ENCODE results near the gene SYT9.

Gene SYT9

DNA sequence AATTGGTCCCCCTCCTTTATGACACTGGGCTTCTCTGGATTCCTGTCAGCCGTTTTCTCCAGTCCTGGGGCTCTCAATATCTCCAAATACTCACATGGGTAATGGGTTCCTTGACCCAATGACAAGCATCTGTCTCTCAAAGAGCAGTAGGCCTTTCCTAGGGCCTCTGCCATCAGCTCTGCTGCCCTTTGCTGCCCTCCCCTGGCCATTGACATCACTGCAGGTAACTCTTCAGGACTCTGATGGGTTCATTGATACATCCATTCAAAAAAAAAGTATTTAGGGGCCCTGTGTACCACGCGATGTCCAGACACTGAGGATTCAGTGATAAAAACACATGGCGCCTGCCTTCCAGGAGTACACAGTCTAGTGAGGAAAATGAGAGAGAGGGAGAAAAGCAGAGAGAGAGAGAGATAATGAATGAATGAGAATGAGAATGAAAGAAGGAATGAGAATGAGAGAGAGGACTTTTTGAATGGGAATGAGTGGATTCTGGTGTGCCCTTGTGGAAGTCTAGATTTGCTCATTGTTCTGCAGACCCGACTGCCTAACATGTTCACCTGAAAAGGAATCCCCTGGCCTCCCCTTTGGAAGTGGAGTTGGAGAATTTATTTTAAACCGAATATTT is 191.0 kb downstream of the SYT9 start:
- H3K18ac ChIP-seq (ENCODE audit: low read length) = no peak overlapping the region
- H3K79me1 ChIP-seq (ENCODE audit: low read length) = no peaks in the 10 kb centered on the region
- H3K56ac ChIP-seq (ENCODE audit: low read length) = no peak overlapping the region
- H3K4me1 ChIP-seq (ENCODE audit: control insufficient read depth, low read depth, low read length) = peaks cover 2% of the 10 kb centered on the region
- no peaks in the 10 kb centered on the region for H3K27me3 ChIP-seq (ENCODE audit: insufficient read depth, low read length, poor library complexity)
- H4K5ac ChIP-seq (ENCODE audit: low read length) = no peak overlapping the region
- H2BK5ac ChIP-seq (ENCODE audit: low read length) = no peak overlapping the region
- H2AK5ac ChIP-seq (ENCODE audit: low read length) = no peak overlapping the region
- H3K79me2 ChIP-seq (ENCODE audit: control insufficient read depth, insufficient read depth, low read length) = no peaks in the 10 kb centered on the region
- H4K8ac ChIP-seq (ENCODE audit: low read depth, low read length) = no peak overlapping the region
- no peaks in the 10 kb centered on the region for H3K36me3 ChIP-seq (ENCODE audit: control insufficient read depth, insufficient read depth, low read length)
- H3K27ac ChIP-seq (ENCODE audit: low read depth, low read length) = no peak overlapping the region
- H2BK15ac ChIP-seq (replicated peaks; ENCODE audit: low read depth) = no peak overlapping the region
- DNase-seq = peak; percentile 79
- no peak overlapping the region for H3K9ac ChIP-seq (ENCODE audit: low read length)
- H3K4ac ChIP-seq (ENCODE audit: low read depth, low read length) = no peak overlapping the region
- no CpG with 5 or more reads among the region's 6 CpGs for WGBS (ENCODE audit: extremely low coverage, insufficient coverage, low lambda C conversion rate)
- H3K4me2 ChIP-seq (ENCODE audit: low read length) = no peak overlapping the region
- H3K23ac ChIP-seq (ENCODE audit: low read length) = no peak overlapping the region
- H2BK120ac ChIP-seq (ENCODE audit: low read depth, low read length) = no peak overlapping the region
- H3K4me3 ChIP-seq (ENCODE audit: low read length) = no peak overlapping the region

DNA sequence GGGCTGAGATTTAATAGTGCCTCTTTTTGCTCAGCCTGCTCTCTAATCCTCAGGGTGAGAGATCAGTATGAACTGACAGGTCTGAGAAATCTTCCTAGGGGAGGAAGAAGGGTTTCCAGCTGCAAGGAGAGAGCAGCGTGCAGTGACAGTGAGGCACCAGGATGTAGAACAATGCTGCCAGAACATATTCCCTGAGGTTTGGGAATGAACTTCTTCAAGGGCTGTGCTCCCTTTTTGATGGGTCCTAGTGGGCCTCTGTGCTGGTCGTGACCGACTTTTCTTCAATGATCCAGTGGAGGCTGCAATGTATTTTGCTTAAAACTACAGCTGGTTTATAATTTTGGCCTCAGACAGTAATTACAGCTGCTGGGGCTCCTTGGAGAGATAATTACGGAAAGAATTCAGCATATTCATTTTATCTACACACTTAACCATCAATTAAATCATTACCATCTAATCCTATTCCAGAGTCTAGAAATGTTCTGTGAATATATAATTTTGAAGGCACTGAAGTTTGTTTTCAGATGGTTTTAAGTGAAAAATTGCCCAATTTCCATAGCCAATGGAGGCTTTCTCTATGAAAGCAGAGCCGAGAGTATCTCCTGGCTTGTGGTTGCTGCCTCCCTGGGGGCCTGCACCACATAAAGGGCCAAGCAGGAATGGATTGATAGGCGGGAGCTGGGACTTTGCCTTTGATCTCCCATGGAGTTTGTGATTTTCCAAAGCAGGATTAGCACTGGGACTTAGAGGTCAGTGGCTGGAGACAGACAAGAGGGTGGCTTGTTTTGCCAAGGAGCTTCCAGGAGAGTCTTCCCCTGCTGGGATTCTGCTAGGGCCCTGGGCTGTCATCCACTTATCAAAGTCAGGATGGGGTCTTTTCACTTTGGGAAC is 192.6 kb downstream of the SYT9 start:
- Histone ChIP-seq H3K27ac (ENCODE audit: low read depth, low read length) (no peak overlapping the region), H2BK15ac (replicated peaks; ENCODE audit: low read depth) (no peak overlapping the region), H3K4me2 (ENCODE audit: low read length) (no peak overlapping the region), H2BK120ac (ENCODE audit: low read depth, low read length) (no peak overlapping the region), H3K4me1 (ENCODE audit: control insufficient read depth, low read depth, low read length) (peaks cover 2% of the 10 kb centered on the region), H3K36me3 (ENCODE audit: control insufficient read depth, insufficient read depth, low read length) (no peaks in the 10 kb centered on the region), H4K8ac (ENCODE audit: low read depth, low read length) (no peak overlapping the region), H3K23ac (ENCODE audit: low read length) (no peak overlapping the region), H3K56ac (ENCODE audit: low read length) (no peak overlapping the region), H3K4me3 (ENCODE audit: low read length) (no peak overlapping the region), H3K9ac (ENCODE audit: low read length) (no peak overlapping the region), H3K27me3 (ENCODE audit: insufficient read depth, low read length, poor library complexity) (no peaks in the 10 kb centered on the region), H3K79me2 (ENCODE audit: control insufficient read depth, insufficient read depth, low read length) (no peaks in the 10 kb centered on the region), H3K18ac (ENCODE audit: low read length) (no peak overlapping the region), H4K5ac (ENCODE audit: low read length) (no peak overlapping the region), H2AK5ac (ENCODE audit: low read length) (no peak overlapping the region), H3K4ac (ENCODE audit: low read depth, low read length) (no peak overlapping the region), H3K79me1 (ENCODE audit: low read length) (no peaks in the 10 kb centered on the region), H2BK5ac (ENCODE audit: low read length) (no peak overlapping the region)
- DNase-seq = peak; percentile 83
- WGBS (ENCODE audit: extremely low coverage, insufficient coverage, low lambda C conversion rate) = no CpG with 5 or more reads among the region's 6 CpGs

DNA sequence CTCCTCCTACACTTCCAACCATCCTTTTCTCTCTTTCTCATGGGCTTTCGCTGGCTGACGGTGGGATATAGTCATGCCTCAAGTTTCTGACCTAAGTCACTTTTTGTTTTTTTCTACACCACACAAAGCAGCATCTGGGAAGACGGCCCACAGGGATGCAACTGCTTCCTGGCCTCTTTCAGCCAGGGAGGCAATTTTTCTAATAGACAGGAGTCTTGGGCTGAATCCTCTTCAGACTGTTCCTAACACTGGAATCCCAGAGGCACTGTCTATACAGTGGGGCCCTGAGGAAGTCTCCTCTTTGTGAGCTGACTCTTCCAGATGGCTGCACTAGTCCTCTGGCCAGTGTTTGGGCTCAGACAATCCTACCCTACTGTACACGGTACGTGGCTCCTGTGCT is 193.9 kb downstream of the SYT9 start:
- Histone ChIP-seq H3K79me2 (ENCODE audit: control insufficient read depth, insufficient read depth, low read length) (no peaks in the 10 kb centered on the region), H3K79me1 (ENCODE audit: low read length) (no peaks in the 10 kb centered on the region), H4K8ac (ENCODE audit: low read depth, low read length) (no peak overlapping the region), H3K4me1 (ENCODE audit: control insufficient read depth, low read depth, low read length) (peaks cover 2% of the 10 kb centered on the region), H2BK15ac (replicated peaks; ENCODE audit: low read depth) (no peak overlapping the region), H3K56ac (ENCODE audit: low read length) (no peak overlapping the region), H3K23ac (ENCODE audit: low read length) (no peak overlapping the region), H3K27ac (ENCODE audit: low read depth, low read length) (no peak overlapping the region), H2AK5ac (ENCODE audit: low read length) (peak overlapping the region; percentile 78), H3K4ac (ENCODE audit: low read depth, low read length) (no peak overlapping the region), H4K5ac (ENCODE audit: low read length) (no peak overlapping the region), H3K27me3 (ENCODE audit: insufficient read depth, low read length, poor library complexity) (no peaks in the 10 kb centered on the region), H2BK120ac (ENCODE audit: low read depth, low read length) (no peak overlapping the region), H3K4me2 (ENCODE audit: low read length) (no peak overlapping the region), H3K18ac (ENCODE audit: low read length) (no peak overlapping the region), H3K36me3 (ENCODE audit: control insufficient read depth, insufficient read depth, low read length) (no peaks in the 10 kb centered on the region), H2BK5ac (ENCODE audit: low read length) (no peak overlapping the region), H3K4me3 (ENCODE audit: low read length) (no peak overlapping the region), H3K9ac (ENCODE audit: low read length) (no peak overlapping the region)
- no CpG with 5 or more reads among the region's 5 CpGs for WGBS (ENCODE audit: extremely low coverage, insufficient coverage, low lambda C conversion rate)
- DNase-seq = no peak

DNA sequence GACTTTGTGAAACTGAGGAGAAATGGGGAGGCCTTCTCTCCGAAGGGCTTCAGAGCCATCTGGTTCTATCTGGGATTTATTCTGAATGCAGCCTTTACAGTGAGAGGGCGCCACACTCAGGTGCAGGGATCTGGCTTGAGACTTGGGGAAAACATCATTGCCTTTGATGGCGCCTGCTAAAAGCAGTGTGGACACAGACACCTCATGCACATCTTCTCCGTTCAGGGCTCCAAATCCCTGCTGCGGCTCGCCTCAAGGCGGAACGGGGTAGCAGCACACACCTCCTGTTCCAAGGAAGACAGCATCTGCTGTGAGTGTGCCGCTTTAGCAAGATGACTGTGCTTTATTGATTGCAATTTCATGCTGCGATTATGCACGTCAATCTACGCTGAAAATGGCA is 196.5 kb downstream of the SYT9 start:
- Histone ChIP-seq H3K18ac (ENCODE audit: low read length) (no peak overlapping the region), H2BK15ac (replicated peaks; ENCODE audit: low read depth) (no peak overlapping the region), H3K79me1 (ENCODE audit: low read length) (no peaks in the 10 kb centered on the region), H3K4me1 (ENCODE audit: control insufficient read depth, low read depth, low read length) (peaks cover 2% of the 10 kb centered on the region), H3K4ac (ENCODE audit: low read depth, low read length) (no peak overlapping the region), H3K27me3 (ENCODE audit: insufficient read depth, low read length, poor library complexity) (no peaks in the 10 kb centered on the region), H3K27ac (ENCODE audit: low read depth, low read length) (no peak overlapping the region), H3K23ac (ENCODE audit: low read length) (no peak overlapping the region), H3K56ac (ENCODE audit: low read length) (no peak overlapping the region), H2AK5ac (ENCODE audit: low read length) (no peak overlapping the region), H2BK5ac (ENCODE audit: low read length) (no peak overlapping the region), H3K9ac (ENCODE audit: low read length) (no peak overlapping the region), H3K79me2 (ENCODE audit: control insufficient read depth, insufficient read depth, low read length) (no peaks in the 10 kb centered on the region), H3K4me2 (ENCODE audit: low read length) (no peak overlapping the region), H4K8ac (ENCODE audit: low read depth, low read length) (no peak overlapping the region), H3K4me3 (ENCODE audit: low read length) (no peak overlapping the region), H2BK120ac (ENCODE audit: low read depth, low read length) (no peak overlapping the region), H4K5ac (ENCODE audit: low read length) (no peak overlapping the region), H3K36me3 (ENCODE audit: control insufficient read depth, insufficient read depth, low read length) (no peaks in the 10 kb centered on the region)
- WGBS (ENCODE audit: extremely low coverage, insufficient coverage, low lambda C conversion rate) = no CpG with 5 or more reads among the region's 12 CpGs
- DNase-seq = peak; percentile 55

DNA sequence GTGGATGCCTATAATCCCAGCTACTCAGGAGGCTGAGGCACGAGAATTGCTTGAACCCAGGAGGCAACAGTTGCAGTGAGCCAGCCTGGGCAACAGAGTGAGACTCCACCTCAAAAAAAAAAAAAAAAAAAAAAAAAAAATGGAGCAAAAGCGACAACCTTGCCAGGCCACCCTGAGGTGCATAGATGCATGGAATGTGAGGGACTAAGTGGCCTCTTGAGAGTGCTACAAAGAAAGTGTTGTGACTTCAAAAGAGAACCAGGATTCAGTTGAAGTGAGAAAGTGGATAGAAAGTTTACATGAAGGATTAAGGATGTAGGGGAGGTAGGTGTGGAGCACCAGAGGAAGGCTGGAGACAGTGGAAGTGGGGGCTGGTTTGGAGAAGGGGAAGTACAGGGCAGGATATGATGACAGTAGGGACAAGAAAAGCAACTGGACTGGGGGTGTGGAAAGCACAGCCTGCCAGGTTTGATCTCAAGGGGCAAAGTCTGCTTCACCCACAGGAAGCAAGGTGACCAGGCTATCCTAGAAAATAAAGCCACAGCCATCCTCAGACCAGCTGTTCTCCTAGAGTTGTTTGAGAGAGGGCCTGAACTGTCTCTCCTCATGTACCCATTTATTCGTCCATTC is 197.6 kb downstream of the SYT9 start:
- Histone ChIP-seq H3K79me1 (ENCODE audit: low read length) (no peaks in the 10 kb centered on the region), H3K56ac (ENCODE audit: low read length) (no peak overlapping the region), H3K36me3 (ENCODE audit: control insufficient read depth, insufficient read depth, low read length) (no peaks in the 10 kb centered on the region), H3K4me1 (ENCODE audit: control insufficient read depth, low read depth, low read length) (peaks cover 2% of the 10 kb centered on the region), H4K8ac (ENCODE audit: low read depth, low read length) (no peak overlapping the region), H3K79me2 (ENCODE audit: control insufficient read depth, insufficient read depth, low read length) (no peaks in the 10 kb centered on the region), H3K27me3 (ENCODE audit: insufficient read depth, low read length, poor library complexity) (no peaks in the 10 kb centered on the region), H4K5ac (ENCODE audit: low read length) (no peak overlapping the region), H3K18ac (ENCODE audit: low read length) (no peak overlapping the region), H2AK5ac (ENCODE audit: low read length) (no peak overlapping the region), H3K4me3 (ENCODE audit: low read length) (no peak overlapping the region), H3K9ac (ENCODE audit: low read length) (no peak overlapping the region), H2BK15ac (replicated peaks; ENCODE audit: low read depth) (no peak overlapping the region), H3K4ac (ENCODE audit: low read depth, low read length) (no peak overlapping the region), H2BK5ac (ENCODE audit: low read length) (no peak overlapping the region), H3K4me2 (ENCODE audit: low read length) (no peak overlapping the region), H3K27ac (ENCODE audit: low read depth, low read length) (no peak overlapping the region), H3K23ac (ENCODE audit: low read length) (no peak overlapping the region), H2BK120ac (ENCODE audit: low read depth, low read length) (no peak overlapping the region)
- no CpG with 5 or more reads among the region's 3 CpGs for WGBS (ENCODE audit: extremely low coverage, insufficient coverage, low lambda C conversion rate)
- DNase-seq = no peak
